ENCODE data around the gene PTPRM. TPM values are rescaled to one million over a fixed set of nuclear protein-coding genes. Genes with fewer than 3 reads are reported as not detected.

Gene PTPRM
- total and polyA plus RNA-seq, 2 experiments from 2014 or later: 1.6 to 5.3 TPM

DNA sequence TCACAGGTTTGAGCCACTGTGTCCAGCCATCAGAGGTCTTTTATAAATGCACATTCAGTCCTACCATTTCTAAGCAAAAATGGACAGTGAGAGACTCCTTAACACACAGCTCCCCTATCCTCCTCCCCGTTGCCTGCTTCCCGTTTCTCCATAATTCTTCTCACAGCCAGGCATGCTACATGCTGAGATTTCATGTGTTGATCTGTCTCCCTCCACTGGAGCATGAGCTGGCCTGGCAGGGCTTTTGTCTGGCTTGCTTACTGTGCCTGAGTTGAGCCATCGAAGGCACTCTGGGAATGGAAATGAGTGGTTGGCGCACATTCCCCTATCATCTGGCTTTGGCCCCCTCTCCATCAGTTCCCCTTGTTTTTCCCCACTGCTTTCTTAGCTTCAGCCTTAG lies 413.5 kb downstream of the PTPRM start:
- H3K4me3 Mint-ChIP-seq: no peak overlapping the region
- no peak overlapping the region for H3K4me2 ChIP-seq
- no peaks in the 10 kb centered on the region for H3K36me3 Mint-ChIP-seq (ENCODE audit: low read depth)
- H3K79me2 ChIP-seq (replicated peaks; ENCODE audit: insufficient read depth): no peaks in the 10 kb centered on the region
- H3K27me3 Mint-ChIP-seq (ENCODE audit: insufficient read depth, low read depth, poor library complexity): peaks cover 2% of the 10 kb centered on the region
- no peak for DNase-seq (ENCODE audit: low spot score)
- H3K27ac ChIP-seq (ENCODE audit: low read depth): no peak overlapping the region
- no peaks in the 10 kb centered on the region for H3K36me3 ChIP-seq (ENCODE audit: insufficient read depth)
- ATAC-seq: no peak
- H3K9me2 ChIP-seq (ENCODE audit: insufficient read depth): no peaks in the 10 kb centered on the region
- no peaks in the 10 kb centered on the region for H4K20me1 ChIP-seq (replicated peaks; ENCODE audit: insufficient read depth)
- H3K4me1 ChIP-seq (ENCODE audit: insufficient read depth): no peaks in the 10 kb centered on the region
- H3K4me3 ChIP-seq: no peak overlapping the region
- no peaks in the 10 kb centered on the region for H3F3A ChIP-seq (replicated peaks; ENCODE audit: low read depth)
- H3K27me3 ChIP-seq (ENCODE audit: insufficient read depth): no peaks in the 10 kb centered on the region
- peak overlapping the region; percentile 3; the same call in 1 of the 2 replicates for H3K27ac Mint-ChIP-seq
- no peak overlapping the region for H2AFZ ChIP-seq
- no peaks in the 10 kb centered on the region for H3K9me3 Mint-ChIP-seq
- H3K4me1 Mint-ChIP-seq: peaks cover 8% of the 10 kb centered on the region; the same call in 2 of the 3 replicates
- TF ChIP-seq ZNF331 (CRISPR knock-in tag; IDR thresholded peaks at IDR 0.05; ENCODE audit: low read depth) (no peak), EZH2phosphoT487 (IDR thresholded peaks at IDR 0.05; ENCODE audit: unreplicated experiment) (no peak), EZH2 (IDR thresholded peaks at IDR 0.05; ENCODE audit: low read depth, unreplicated experiment) (no peak), REST (IDR thresholded peaks at IDR 0.05; ENCODE audit: unreplicated experiment) (no peak), NANOG (IDR thresholded peaks at IDR 0.05; ENCODE audit: borderline replicate concordance) (no peak), JUNB (IDR thresholded peaks at IDR 0.05; ENCODE audit: unreplicated experiment) (no peak), POLR2AphosphoS5 (IDR thresholded peaks at IDR 0.05; ENCODE audit: low read depth) (no peak), STAT1 (IDR thresholded peaks at IDR 0.05; ENCODE audit: unreplicated experiment) (no peak), ZNF114 (CRISPR knock-in tag; IDR thresholded peaks at IDR 0.05) (no peak), CREB1 (CRISPR knock-in tag; IDR thresholded peaks at IDR 0.05; ENCODE audit: low read depth) (no peak)
- TF ChIP-seq, protein P1, sequence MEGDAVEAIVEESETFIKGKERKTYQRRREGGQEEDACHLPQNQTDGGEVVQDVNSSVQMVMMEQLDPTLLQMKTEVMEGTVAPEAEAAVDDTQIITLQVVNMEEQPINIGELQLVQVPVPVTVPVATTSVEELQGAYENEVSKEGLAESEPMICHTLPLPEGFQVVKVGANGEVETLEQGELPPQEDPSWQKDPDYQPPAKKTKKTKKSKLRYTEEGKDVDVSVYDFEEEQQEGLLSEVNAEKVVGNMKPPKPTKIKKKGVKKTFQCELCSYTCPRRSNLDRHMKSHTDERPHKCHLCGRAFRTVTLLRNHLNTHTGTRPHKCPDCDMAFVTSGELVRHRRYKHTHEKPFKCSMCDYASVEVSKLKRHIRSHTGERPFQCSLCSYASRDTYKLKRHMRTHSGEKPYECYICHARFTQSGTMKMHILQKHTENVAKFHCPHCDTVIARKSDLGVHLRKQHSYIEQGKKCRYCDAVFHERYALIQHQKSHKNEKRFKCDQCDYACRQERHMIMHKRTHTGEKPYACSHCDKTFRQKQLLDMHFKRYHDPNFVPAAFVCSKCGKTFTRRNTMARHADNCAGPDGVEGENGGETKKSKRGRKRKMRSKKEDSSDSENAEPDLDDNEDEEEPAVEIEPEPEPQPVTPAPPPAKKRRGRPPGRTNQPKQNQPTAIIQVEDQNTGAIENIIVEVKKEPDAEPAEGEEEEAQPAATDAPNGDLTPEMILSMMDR (conservative IDR thresholded peaks at IDR 0.05; ENCODE audit: low read depth in 2 of 2): no peak
- TF ChIP-seq, protein P2, sequence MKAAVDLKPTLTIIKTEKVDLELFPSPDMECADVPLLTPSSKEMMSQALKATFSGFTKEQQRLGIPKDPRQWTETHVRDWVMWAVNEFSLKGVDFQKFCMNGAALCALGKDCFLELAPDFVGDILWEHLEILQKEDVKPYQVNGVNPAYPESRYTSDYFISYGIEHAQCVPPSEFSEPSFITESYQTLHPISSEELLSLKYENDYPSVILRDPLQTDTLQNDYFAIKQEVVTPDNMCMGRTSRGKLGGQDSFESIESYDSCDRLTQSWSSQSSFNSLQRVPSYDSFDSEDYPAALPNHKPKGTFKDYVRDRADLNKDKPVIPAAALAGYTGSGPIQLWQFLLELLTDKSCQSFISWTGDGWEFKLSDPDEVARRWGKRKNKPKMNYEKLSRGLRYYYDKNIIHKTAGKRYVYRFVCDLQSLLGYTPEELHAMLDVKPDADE (IDR thresholded peaks at IDR 0.05): no peak
- TF ChIP-seq, protein P3, sequence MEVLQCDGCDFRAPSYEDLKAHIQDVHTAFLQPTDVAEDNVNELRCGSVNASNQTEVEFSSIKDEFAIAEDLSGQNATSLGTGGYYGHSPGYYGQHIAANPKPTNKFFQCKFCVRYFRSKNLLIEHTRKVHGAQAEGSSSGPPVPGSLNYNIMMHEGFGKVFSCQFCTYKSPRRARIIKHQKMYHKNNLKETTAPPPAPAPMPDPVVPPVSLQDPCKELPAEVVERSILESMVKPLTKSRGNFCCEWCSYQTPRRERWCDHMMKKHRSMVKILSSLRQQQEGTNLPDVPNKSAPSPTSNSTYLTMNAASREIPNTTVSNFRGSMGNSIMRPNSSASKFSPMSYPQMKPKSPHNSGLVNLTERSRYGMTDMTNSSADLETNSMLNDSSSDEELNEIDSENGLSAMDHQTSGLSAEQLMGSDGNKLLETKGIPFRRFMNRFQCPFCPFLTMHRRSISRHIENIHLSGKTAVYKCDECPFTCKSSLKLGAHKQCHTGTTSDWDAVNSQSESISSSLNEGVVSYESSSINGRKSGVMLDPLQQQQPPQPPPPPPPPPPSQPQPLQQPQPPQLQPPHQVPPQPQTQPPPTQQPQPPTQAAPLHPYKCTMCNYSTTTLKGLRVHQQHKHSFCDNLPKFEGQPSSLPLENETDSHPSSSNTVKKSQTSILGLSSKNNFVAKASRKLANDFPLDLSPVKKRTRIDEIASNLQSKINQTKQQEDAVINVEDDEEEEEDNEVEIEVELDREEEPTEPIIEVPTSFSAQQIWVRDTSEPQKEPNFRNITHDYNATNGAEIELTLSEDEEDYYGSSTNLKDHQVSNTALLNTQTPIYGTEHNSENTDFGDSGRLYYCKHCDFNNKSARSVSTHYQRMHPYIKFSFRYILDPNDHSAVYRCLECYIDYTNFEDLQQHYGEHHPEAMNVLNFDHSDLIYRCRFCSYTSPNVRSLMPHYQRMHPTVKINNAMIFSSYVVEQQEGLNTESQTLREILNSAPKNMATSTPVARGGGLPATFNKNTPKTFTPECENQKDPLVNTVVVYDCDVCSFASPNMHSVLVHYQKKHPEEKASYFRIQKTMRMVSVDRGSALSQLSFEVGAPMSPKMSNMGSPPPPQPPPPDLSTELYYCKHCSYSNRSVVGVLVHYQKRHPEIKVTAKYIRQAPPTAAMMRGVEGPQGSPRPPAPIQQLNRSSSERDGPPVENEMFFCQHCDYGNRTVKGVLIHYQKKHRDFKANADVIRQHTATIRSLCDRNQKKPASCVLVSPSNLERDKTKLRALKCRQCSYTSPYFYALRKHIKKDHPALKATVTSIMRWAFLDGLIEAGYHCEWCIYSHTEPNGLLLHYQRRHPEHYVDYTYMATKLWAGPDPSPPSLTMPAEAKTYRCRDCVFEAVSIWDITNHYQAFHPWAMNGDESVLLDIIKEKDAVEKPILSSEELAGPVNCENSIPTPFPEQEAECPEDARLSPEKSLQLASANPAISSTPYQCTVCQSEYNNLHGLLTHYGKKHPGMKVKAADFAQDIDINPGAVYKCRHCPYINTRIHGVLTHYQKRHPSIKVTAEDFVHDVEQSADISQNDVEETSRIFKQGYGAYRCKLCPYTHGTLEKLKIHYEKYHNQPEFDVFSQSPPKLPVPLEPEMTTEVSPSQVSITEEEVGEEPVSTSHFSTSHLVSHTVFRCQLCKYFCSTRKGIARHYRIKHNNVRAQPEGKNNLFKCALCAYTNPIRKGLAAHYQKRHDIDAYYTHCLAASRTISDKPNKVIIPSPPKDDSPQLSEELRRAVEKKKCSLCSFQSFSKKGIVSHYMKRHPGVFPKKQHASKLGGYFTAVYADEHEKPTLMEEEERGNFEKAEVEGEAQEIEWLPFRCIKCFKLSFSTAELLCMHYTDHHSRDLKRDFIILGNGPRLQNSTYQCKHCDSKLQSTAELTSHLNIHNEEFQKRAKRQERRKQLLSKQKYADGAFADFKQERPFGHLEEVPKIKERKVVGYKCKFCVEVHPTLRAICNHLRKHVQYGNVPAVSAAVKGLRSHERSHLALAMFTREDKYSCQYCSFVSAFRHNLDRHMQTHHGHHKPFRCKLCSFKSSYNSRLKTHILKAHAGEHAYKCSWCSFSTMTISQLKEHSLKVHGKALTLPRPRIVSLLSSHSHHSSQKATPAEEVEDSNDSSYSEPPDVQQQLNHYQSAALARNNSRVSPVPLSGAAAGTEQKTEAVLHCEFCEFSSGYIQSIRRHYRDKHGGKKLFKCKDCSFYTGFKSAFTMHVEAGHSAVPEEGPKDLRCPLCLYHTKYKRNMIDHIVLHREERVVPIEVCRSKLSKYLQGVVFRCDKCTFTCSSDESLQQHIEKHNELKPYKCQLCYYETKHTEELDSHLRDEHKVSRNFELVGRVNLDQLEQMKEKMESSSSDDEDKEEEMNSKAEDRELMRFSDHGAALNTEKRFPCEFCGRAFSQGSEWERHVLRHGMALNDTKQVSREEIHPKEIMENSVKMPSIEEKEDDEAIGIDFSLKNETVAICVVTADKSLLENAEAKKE (CRISPR knock-in tag; IDR thresholded peaks at IDR 0.05): no peak
